ENCODE results near the gene RAET1L.

The RAET1L gene

GRCh38 chr6:149988550-149989346 lies 36.6 kb downstream of the RAET1L start:
- H3K4me1 ChIP-seq (ENCODE audit: insufficient read depth, low read length), result peaks cover 30% of the 10 kb centered on the region
- no peak overlapping the region for H3K4me2 ChIP-seq (ENCODE audit: insufficient read depth, low read length)
- no peak for ATAC-seq (ENCODE audit: insufficient read depth, low read depth)
- H3K9ac ChIP-seq (ENCODE audit: low read depth, low read length), result no peak overlapping the region
- no peak for TF ChIP-seq CTCF (IDR thresholded peaks at IDR 0.05; ENCODE audit: borderline replicate concordance, extremely low read depth, low read length, poor library complexity, severe bottlenecking)
- TF ChIP-seq EZH2 (IDR thresholded peaks at IDR 0.05; ENCODE audit: borderline replicate concordance, low read depth, low read length, severe bottlenecking), result no peak
- H4K20me1 ChIP-seq (ENCODE audit: insufficient read depth, low read length), result no peaks in the 10 kb centered on the region
- no peak for DNase-seq
- no peaks in the 10 kb centered on the region for H3K36me3 ChIP-seq (ENCODE audit: insufficient read depth, low read length)
- H3K9me3 ChIP-seq (ENCODE audit: insufficient read depth, low read length, severe bottlenecking), result no peaks in the 10 kb centered on the region
- H3K4me3 ChIP-seq (ENCODE audit: low read depth in 1 of 2, low read length in 2 of 2), result no peak overlapping the region
- H3K27me3 ChIP-seq (ENCODE audit: insufficient read depth, low read length, poor library complexity), result peaks cover 59% of the 10 kb centered on the region
- no peak overlapping the region for H2AFZ ChIP-seq (ENCODE audit: low read depth, low read length)
- no peaks in the 10 kb centered on the region for H3K79me2 ChIP-seq (ENCODE audit: insufficient read depth, low read length)
- no peak overlapping the region for H3K27ac ChIP-seq (ENCODE audit: low read length)

- Histone ChIP-seq H3K4me2 (ENCODE audit: insufficient read depth, low read length) (no peak overlapping the region), H3K9me3 (ENCODE audit: insufficient read depth, low read length, severe bottlenecking) (no peaks in the 10 kb centered on the region), H4K20me1 (ENCODE audit: insufficient read depth, low read length) (no peaks in the 10 kb centered on the region), H3K4me3 (ENCODE audit: low read depth in 1 of 2, low read length in 2 of 2) (no peak overlapping the region), H3K27ac (ENCODE audit: low read length) (no peak overlapping the region), H3K4me1 (ENCODE audit: insufficient read depth, low read length) (peaks cover 30% of the 10 kb centered on the region), H3K79me2 (ENCODE audit: insufficient read depth, low read length) (no peaks in the 10 kb centered on the region), H3K9ac (ENCODE audit: low read depth, low read length) (no peak overlapping the region), H2AFZ (ENCODE audit: low read depth, low read length) (no peak overlapping the region), H3K36me3 (ENCODE audit: insufficient read depth, low read length) (no peaks in the 10 kb centered on the region), H3K27me3 (ENCODE audit: insufficient read depth, low read length, poor library complexity) (peaks cover 59% of the 10 kb centered on the region)
- TF ChIP-seq CTCF (IDR thresholded peaks at IDR 0.05; ENCODE audit: borderline replicate concordance, extremely low read depth, low read length, poor library complexity, severe bottlenecking), result no peak
- TF ChIP-seq EZH2 (IDR thresholded peaks at IDR 0.05; ENCODE audit: borderline replicate concordance, low read depth, low read length, severe bottlenecking), result no peak
- ATAC-seq (ENCODE audit: insufficient read depth, low read depth), result no peak
- DNase-seq, result no peak
Observed at GRCh38 chr6:149987602-149988107, 37.7 kb downstream of the RAET1L start.

- Histone ChIP-seq H4K20me1 (ENCODE audit: insufficient read depth, low read length) (no peaks in the 10 kb centered on the region), H3K27me3 (ENCODE audit: insufficient read depth, low read length, poor library complexity) (peaks cover 39% of the 10 kb centered on the region), H2AFZ (ENCODE audit: low read depth, low read length) (no peak overlapping the region), H3K9ac (ENCODE audit: low read depth, low read length) (no peak overlapping the region), H3K36me3 (ENCODE audit: insufficient read depth, low read length) (no peaks in the 10 kb centered on the region), H3K4me3 (ENCODE audit: low read depth in 1 of 2, low read length in 2 of 2) (no peak overlapping the region), H3K4me2 (ENCODE audit: insufficient read depth, low read length) (no peak overlapping the region), H3K9me3 (ENCODE audit: insufficient read depth, low read length, severe bottlenecking) (no peaks in the 10 kb centered on the region), H3K79me2 (ENCODE audit: insufficient read depth, low read length) (no peaks in the 10 kb centered on the region), H3K27ac (ENCODE audit: low read length) (no peak overlapping the region), H3K4me1 (ENCODE audit: insufficient read depth, low read length) (peaks cover 14% of the 10 kb centered on the region)
- no peak for TF ChIP-seq CTCF (IDR thresholded peaks at IDR 0.05; ENCODE audit: borderline replicate concordance, extremely low read depth, low read length, poor library complexity, severe bottlenecking)
- no peak for TF ChIP-seq EZH2 (IDR thresholded peaks at IDR 0.05; ENCODE audit: borderline replicate concordance, low read depth, low read length, severe bottlenecking)
- no peak for DNase-seq
- no peak for ATAC-seq (ENCODE audit: insufficient read depth, low read depth)
Observed at GRCh38 chr6:149985481-149985937, 39.8 kb downstream of the RAET1L start.
